ENCODE data around the gene SYCP2L. TPM values are rescaled to one million over a fixed set of nuclear protein-coding genes. Genes with fewer than 3 reads are reported as not detected.
"Not testable (repeated sequence)": the region's sequence is repeated elsewhere in the genome, so short reads cannot be mapped to it uniquely, and the experiment has no call there.

The SYCP2L gene
- total RNA-seq, 1 donor from 2014 or later: 2.6 TPM

- TF ChIP-seq CTCF (IDR thresholded peaks at IDR 0.05): no peak
- Mint-ChIP-seq H3K27ac (ENCODE audit: unreplicated experiment) (no peak overlapping the region), H3K36me3 (ENCODE audit: low read depth) (peaks cover 8% of the 10 kb centered on the region), H3K4me3 (ENCODE audit: unreplicated experiment) (no peak overlapping the region), H3K27me3 (ENCODE audit: low read depth) (no peaks in the 10 kb centered on the region), H3K4me1 (ENCODE audit: low read depth) (no peaks in the 10 kb centered on the region), H3K9me3 (ENCODE audit: low read depth) (no peaks in the 10 kb centered on the region)
- no peak for DNase-seq (ENCODE audit: low spot score)
Measured at GRCh38 chr6:10901770-10902169, 14.9 kb downstream of the SYCP2L start.

DNA sequence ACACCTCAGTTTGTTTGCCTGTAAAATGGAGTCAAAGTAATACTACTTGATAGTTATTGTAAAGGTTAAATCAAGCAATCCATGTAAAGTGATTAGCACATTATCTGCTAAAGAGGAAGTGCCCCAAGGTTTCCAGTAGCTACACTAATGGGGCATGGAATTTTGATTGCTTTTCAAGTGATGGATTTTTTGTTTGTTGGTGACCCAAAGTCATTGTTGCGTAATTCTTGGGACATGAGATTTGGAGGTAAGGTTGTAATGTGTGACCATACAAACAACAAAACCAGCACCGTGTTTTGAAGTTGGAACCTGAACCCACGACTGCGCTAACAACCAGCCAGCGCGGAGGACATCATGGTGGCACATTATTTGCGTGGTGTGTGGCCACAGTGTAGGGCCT lies 17.2 kb downstream of the SYCP2L start:
- TF ChIP-seq CTCF (IDR thresholded peaks at IDR 0.05): no peak
- Mint-ChIP-seq H3K27me3 (ENCODE audit: low read depth) (no peaks in the 10 kb centered on the region), H3K4me1 (ENCODE audit: low read depth) (no peaks in the 10 kb centered on the region), H3K9me3 (ENCODE audit: low read depth) (no peaks in the 10 kb centered on the region), H3K27ac (ENCODE audit: unreplicated experiment) (no peak overlapping the region), H3K36me3 (ENCODE audit: low read depth) (peaks cover 8% of the 10 kb centered on the region), H3K4me3 (ENCODE audit: unreplicated experiment) (no peak overlapping the region)
- no peak for DNase-seq (ENCODE audit: low spot score)

DNA sequence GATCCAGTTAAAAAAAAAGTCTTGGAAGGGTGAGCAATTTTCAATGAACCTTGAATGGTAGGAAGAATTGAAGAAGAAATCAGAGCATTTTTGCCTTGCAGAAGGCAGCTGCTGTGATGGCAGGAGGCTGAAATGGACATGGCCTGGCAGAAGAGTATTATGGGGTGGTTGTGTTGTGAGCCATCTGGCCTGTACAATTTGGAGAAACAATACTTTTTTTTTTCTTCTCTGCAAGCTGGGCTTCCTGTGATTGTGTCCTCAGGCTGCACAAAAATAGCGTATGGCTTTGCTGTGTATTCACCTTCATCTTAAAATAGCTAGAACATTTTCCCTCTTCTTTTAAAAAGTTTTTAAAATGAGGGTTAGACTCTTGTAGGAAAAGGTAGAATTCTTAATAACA lies 21.4 kb downstream of the SYCP2L start:
- no peak for TF ChIP-seq CTCF (IDR thresholded peaks at IDR 0.05)
- no peaks in the 10 kb centered on the region for H3K27me3 Mint-ChIP-seq (ENCODE audit: low read depth)
- peaks cover 8% of the 10 kb centered on the region for H3K36me3 Mint-ChIP-seq (ENCODE audit: low read depth)
- peaks cover 5% of the 10 kb centered on the region for H3K9me3 Mint-ChIP-seq (ENCODE audit: low read depth)
- H3K27ac Mint-ChIP-seq (ENCODE audit: unreplicated experiment): no peak overlapping the region
- no peak for DNase-seq (ENCODE audit: low spot score)
- no peaks in the 10 kb centered on the region for H3K4me1 Mint-ChIP-seq (ENCODE audit: low read depth)
- no peak overlapping the region for H3K4me3 Mint-ChIP-seq (ENCODE audit: unreplicated experiment)

- H3K4me1 Mint-ChIP-seq (ENCODE audit: low read depth); H3K27me3 Mint-ChIP-seq (ENCODE audit: low read depth); H3K27ac Mint-ChIP-seq (ENCODE audit: unreplicated experiment); DNase-seq (ENCODE audit: low spot score); H3K4me3 Mint-ChIP-seq (ENCODE audit: unreplicated experiment): not testable (repeated sequence)
- peaks cover 14% of the 10 kb centered on the region for H3K9me3 Mint-ChIP-seq (ENCODE audit: low read depth)
- H3K36me3 Mint-ChIP-seq (ENCODE audit: low read depth): peaks cover 22% of the 10 kb centered on the region
Measured at GRCh38 chr6:10919520-10919919, 32.7 kb downstream of the SYCP2L start.

DNA sequence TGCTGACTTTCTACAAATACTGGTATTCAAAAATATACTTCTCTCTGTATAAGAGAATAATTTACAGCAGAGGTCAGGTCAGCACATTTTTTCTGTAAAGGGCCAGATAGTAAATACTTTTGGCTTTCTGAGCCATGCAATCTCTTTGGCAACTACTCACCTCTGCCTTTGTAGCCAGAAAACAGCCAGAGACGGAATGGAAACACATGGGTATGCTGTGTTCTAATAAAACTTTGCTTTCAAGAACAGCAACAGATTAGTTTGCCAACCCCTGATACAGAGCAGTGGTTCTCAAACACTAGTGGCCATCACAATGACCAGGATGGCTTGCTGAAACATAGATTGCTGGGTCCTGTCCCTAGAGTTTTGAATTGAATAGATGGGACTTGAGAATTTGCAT lies 46.3 kb downstream of the SYCP2L start:
- no peak overlapping the region for H3K4me3 Mint-ChIP-seq (ENCODE audit: unreplicated experiment)
- no peak for TF ChIP-seq CTCF (IDR thresholded peaks at IDR 0.05)
- H3K36me3 Mint-ChIP-seq (ENCODE audit: low read depth): peaks cover 20% of the 10 kb centered on the region
- no peak overlapping the region for H3K27ac Mint-ChIP-seq (ENCODE audit: unreplicated experiment)
- peaks cover 2% of the 10 kb centered on the region for H3K9me3 Mint-ChIP-seq (ENCODE audit: low read depth)
- H3K27me3 Mint-ChIP-seq (ENCODE audit: low read depth): no peaks in the 10 kb centered on the region
- DNase-seq (ENCODE audit: low spot score): no peak
- H3K4me1 Mint-ChIP-seq (ENCODE audit: low read depth): no peaks in the 10 kb centered on the region

GRCh38 chr6:10939840-10940239 lies 53.0 kb downstream of the SYCP2L start:
- TF ChIP-seq CTCF (IDR thresholded peaks at IDR 0.05): no peak
- H3K27me3 Mint-ChIP-seq (ENCODE audit: low read depth): no peaks in the 10 kb centered on the region
- no peak overlapping the region for H3K27ac Mint-ChIP-seq (ENCODE audit: unreplicated experiment)
- peaks cover 9% of the 10 kb centered on the region for H3K4me1 Mint-ChIP-seq (ENCODE audit: low read depth)
- no peak for DNase-seq (ENCODE audit: low spot score)
- peaks cover 14% of the 10 kb centered on the region for H3K9me3 Mint-ChIP-seq (ENCODE audit: low read depth)
- H3K36me3 Mint-ChIP-seq (ENCODE audit: low read depth): peaks cover 16% of the 10 kb centered on the region
- no peak overlapping the region for H3K4me3 Mint-ChIP-seq (ENCODE audit: unreplicated experiment)

Measured in chondrocyte (in vitro differentiated cells).